Hepatocyte (in vitro differentiated cells): ENCODE results near the gene NPHP4.

Source experiments
- CTCF ChIP-seq: fragments of 200-600 bp; sonication (generic); IDR thresholded peaks from 2 replicates; pipeline ENCODE4 v1.5.1; 2016; ENCODE audit warnings: antibody characterized with exemption, mild to moderate bottlenecking; ENCODE audit not compliant: poor library complexity
- EZH2 ChIP-seq: fragments of 200-600 bp; sonication (generic); IDR thresholded peaks from 2 replicates; pipeline ENCODE4 v1.6.1; 2016; ENCODE audit warnings: antibody characterized with exemption, mild to moderate bottlenecking, borderline replicate concordance
- EZH2phosphoT487 ChIP-seq: fragments of 200-600 bp; sonication (generic); IDR thresholded peaks from one replicate; pipeline ENCODE4 v1.6.1; 2018; ENCODE audit warnings: antibody characterized with exemption, mild to moderate bottlenecking, low read depth, moderate library complexity; ENCODE audit not compliant: unreplicated experiment, severe bottlenecking

- TF ChIP-seq CTCF (peak; percentile 12), EZH2 (no peak), EZH2phosphoT487 (no peak)
Observed at GRCh38 chr1:5949085-5949760, 43.0 kb downstream of the NPHP4 start.
